ENCODE results near the gene SDR39U1. TPM values are rescaled to one million over a fixed set of nuclear protein-coding genes. Genes with fewer than 3 reads are reported as not detected.

The SDR39U1 gene
- polyA plus RNA-seq, 1 donor from 2014 or later, result 142 TPM

GRCh38 chr14:24463884-24464785, 21.6 kb upstream of the SDR39U1 start:
- Histone ChIP-seq H3K36me3 (ENCODE audit: insufficient read depth, low read length) (no peaks in the 10 kb centered on the region), H3K27ac (ENCODE audit: low read length) (no peak overlapping the region), H3K79me2 (replicated peaks; ENCODE audit: insufficient read depth, low read length) (no peaks in the 10 kb centered on the region), H4K20me1 (ENCODE audit: insufficient read depth) (no peaks in the 10 kb centered on the region), H2AFZ (ENCODE audit: low read depth, low read length) (no peak overlapping the region), H3K9ac (ENCODE audit: low read length) (no peak overlapping the region), H3K9me2 (ENCODE audit: insufficient read depth, low read length) (no peaks in the 10 kb centered on the region), H3K4me2 (ENCODE audit: low read length) (no peak overlapping the region), H3F3A (ENCODE audit: insufficient read depth, low read length, poor library complexity, severe bottlenecking) (no peaks in the 10 kb centered on the region), H3K9me3 (ENCODE audit: low read length) (no peaks in the 10 kb centered on the region), H3K4me3 (ENCODE audit: low read length) (no peak overlapping the region), H3K27me3 (ENCODE audit: insufficient read depth, low read depth, low read length) (no peaks in the 10 kb centered on the region)
- TF ChIP-seq SMC3 (conservative IDR thresholded peaks at IDR 0.05; ENCODE audit: poor library complexity) (no peak), REST (IDR thresholded peaks at IDR 0.05; ENCODE audit: borderline replicate concordance) (no peak), POLR2AphosphoS5 (IDR thresholded peaks at IDR 0.05) (no peak), TAF1 (IDR thresholded peaks at IDR 0.05; ENCODE audit: low read depth) (no peak), CTCF (IDR thresholded peaks at IDR 0.05; ENCODE audit: poor library complexity, severe bottlenecking) (no peak), EZH2 (IDR thresholded peaks at IDR 0.05; ENCODE audit: borderline replicate concordance, insufficient read depth, low read length, poor library complexity, severe bottlenecking) (no peak), MXI1 (conservative IDR thresholded peaks at IDR 0.05; ENCODE audit: poor library complexity, severe bottlenecking) (no peak), EP300 (conservative IDR thresholded peaks at IDR 0.05; ENCODE audit: poor library complexity, severe bottlenecking) (no peak), RAD21 (conservative IDR thresholded peaks at IDR 0.05) (no peak)

GRCh38 chr14:24463017-24463883, 20.7 kb upstream of the SDR39U1 start:
- Histone ChIP-seq H3K4me3 (ENCODE audit: low read length) (no peak overlapping the region), H2AFZ (ENCODE audit: low read depth, low read length) (no peak overlapping the region), H4K20me1 (ENCODE audit: insufficient read depth) (no peaks in the 10 kb centered on the region), H3K9me3 (ENCODE audit: low read length) (no peaks in the 10 kb centered on the region), H3K9me2 (ENCODE audit: insufficient read depth, low read length) (no peaks in the 10 kb centered on the region), H3K4me2 (ENCODE audit: low read length) (no peak overlapping the region), H3K27me3 (ENCODE audit: insufficient read depth, low read depth, low read length) (no peaks in the 10 kb centered on the region), H3F3A (ENCODE audit: insufficient read depth, low read length, poor library complexity, severe bottlenecking) (no peaks in the 10 kb centered on the region), H3K79me2 (replicated peaks; ENCODE audit: insufficient read depth, low read length) (no peaks in the 10 kb centered on the region), H3K27ac (ENCODE audit: low read length) (no peak overlapping the region), H3K9ac (ENCODE audit: low read length) (no peak overlapping the region), H3K36me3 (ENCODE audit: insufficient read depth, low read length) (no peaks in the 10 kb centered on the region)
- TF ChIP-seq CTCF (IDR thresholded peaks at IDR 0.05; ENCODE audit: poor library complexity, severe bottlenecking), result no peak
- no peak for TF ChIP-seq EP300 (conservative IDR thresholded peaks at IDR 0.05; ENCODE audit: poor library complexity, severe bottlenecking)
- TF ChIP-seq REST (IDR thresholded peaks at IDR 0.05; ENCODE audit: borderline replicate concordance), result no peak
- TF ChIP-seq POLR2AphosphoS5 (IDR thresholded peaks at IDR 0.05), result no peak

Data from neural cell (in vitro differentiated cells).